ENCODE data around the gene GAGE12E.
"Not testable (repeated sequence)": the region's sequence is repeated elsewhere in the genome, so short reads cannot be mapped to it uniquely, and the experiment has no call there.

GAGE12E gene, protein sequence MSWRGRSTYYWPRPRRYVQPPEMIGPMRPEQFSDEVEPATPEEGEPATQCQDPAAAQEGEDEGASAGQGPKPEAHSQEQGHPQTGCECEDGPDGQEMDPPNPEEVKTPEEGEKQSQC

DNA sequence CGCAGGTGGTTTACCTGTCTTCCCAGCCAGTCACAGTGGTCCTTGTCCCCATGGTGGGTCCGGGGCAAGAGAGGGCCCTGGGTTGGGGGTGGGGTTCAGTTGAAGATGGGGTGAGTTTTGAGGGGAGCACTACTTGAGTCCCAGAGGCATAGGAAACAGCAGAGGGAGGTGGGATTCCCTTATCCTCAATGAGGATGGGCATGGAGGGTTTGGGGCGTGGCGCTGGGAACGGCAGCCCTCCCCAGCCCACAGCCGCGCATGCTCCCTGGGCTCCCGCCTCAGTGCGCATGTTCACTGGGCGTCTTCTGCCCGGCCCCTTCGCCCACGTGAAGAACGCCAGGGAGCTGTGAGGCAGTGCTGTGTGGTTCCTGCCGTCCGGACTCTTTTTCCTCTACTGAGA lies at the start of gene GAGE12E:
Gene GAGE12E (plus strand): TSS at position 301 of the 400 bp plus-strand sequence. CDS start 1,155 bp downstream, outside the sequence.
- not testable (repeated sequence) for DNase-seq (ENCODE audit: low read depth in 2 of 3, low spot score in 2 of 3)

DNA sequence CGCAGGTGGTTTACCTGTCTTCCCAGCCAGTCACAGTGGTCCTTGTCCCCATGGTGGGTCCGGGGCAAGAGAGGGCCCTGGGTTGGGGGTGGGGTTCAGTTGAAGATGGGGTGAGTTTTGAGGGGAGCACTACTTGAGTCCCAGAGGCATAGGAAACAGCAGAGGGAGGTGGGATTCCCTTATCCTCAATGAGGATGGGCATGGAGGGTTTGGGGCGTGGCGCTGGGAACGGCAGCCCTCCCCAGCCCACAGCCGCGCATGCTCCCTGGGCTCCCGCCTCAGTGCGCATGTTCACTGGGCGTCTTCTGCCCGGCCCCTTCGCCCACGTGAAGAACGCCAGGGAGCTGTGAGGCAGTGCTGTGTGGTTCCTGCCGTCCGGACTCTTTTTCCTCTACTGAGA lies 19.2 kb upstream of the GAGE12E start, which contains the start of gene GAGE12C:
Gene GAGE12C (plus strand): TSS at position 301 of the 400 bp plus-strand sequence. CDS start 1,155 bp downstream, outside the sequence.
- DNase-seq (ENCODE audit: low read depth in 2 of 3, low spot score in 2 of 3), result not testable (repeated sequence)

DNA sequence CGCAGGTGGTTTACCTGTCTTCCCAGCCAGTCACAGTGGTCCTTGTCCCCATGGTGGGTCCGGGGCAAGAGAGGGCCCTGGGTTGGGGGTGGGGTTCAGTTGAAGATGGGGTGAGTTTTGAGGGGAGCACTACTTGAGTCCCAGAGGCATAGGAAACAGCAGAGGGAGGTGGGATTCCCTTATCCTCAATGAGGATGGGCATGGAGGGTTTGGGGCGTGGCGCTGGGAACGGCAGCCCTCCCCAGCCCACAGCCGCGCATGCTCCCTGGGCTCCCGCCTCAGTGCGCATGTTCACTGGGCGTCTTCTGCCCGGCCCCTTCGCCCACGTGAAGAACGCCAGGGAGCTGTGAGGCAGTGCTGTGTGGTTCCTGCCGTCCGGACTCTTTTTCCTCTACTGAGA lies 9.7 kb upstream of the GAGE12E start, which contains the start of gene GAGE12D:
Gene GAGE12D (plus strand): TSS at position 301 of the 400 bp plus-strand sequence. CDS start 1,155 bp downstream, outside the sequence.
- not testable (repeated sequence) for DNase-seq (ENCODE audit: low read depth in 2 of 3, low spot score in 2 of 3)

DNA sequence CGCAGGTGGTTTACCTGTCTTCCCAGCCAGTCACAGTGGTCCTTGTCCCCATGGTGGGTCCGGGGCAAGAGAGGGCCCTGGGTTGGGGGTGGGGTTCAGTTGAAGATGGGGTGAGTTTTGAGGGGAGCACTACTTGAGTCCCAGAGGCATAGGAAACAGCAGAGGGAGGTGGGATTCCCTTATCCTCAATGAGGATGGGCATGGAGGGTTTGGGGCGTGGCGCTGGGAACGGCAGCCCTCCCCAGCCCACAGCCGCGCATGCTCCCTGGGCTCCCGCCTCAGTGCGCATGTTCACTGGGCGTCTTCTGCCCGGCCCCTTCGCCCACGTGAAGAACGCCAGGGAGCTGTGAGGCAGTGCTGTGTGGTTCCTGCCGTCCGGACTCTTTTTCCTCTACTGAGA lies 9.5 kb downstream of the GAGE12E start, which contains the start of gene GAGE12F:
Gene GAGE12F (plus strand): TSS at position 301 of the 400 bp plus-strand sequence. CDS start 1,155 bp downstream, outside the sequence.
- not testable (repeated sequence) for DNase-seq (ENCODE audit: low read depth in 2 of 3, low spot score in 2 of 3)

DNA sequence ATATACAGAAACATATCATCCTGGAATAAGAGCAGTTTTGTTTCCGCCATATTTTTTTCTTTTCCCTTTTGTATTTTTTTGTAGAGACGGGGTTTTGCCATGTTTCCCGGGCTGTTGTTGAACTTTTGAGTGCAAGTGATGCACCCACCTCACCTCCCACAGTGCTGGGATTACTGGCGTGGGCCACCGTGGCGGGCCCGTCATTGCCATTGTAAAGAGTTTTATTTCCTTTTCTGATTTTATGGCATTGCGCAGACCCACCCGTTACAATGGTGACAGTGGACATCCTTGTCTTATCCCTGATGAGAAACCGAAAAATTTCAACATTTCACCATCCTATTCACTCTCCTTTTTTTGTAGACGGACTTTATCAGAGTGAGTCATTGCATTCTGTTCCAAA lies 17.6 kb downstream of the GAGE12E start:
- not testable (repeated sequence) for DNase-seq (ENCODE audit: low read depth in 2 of 3, low spot score in 2 of 3)

DNA sequence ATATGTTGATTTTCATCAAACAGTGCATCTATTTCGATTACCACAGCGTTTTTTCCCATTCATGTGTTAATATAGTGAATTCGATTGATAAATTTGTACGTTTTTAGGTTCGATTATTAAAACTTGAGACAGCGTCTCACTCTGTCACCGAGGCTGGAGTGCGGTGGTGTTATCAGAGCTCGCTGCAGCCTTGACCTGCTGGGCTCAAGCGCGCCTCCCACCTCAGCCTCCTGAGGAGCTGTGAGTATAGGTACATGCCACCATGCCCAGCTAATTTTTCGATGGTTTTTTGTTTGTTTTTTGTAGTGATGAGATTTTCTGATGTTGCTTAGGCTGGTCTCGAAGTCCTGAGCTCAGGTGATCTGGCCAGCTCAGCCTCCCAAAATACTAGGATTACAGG lies 18.1 kb downstream of the GAGE12E start:
- not testable (repeated sequence) for DNase-seq (ENCODE audit: low read depth in 2 of 3, low spot score in 2 of 3)

DNA sequence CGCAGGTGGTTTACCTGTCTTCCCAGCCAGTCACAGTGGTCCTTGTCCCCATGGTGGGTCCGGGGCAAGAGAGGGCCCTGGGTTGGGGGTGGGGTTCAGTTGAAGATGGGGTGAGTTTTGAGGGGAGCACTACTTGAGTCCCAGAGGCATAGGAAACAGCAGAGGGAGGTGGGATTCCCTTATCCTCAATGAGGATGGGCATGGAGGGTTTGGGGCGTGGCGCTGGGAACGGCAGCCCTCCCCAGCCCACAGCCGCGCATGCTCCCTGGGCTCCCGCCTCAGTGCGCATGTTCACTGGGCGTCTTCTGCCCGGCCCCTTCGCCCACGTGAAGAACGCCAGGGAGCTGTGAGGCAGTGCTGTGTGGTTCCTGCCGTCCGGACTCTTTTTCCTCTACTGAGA lies 19.0 kb downstream of the GAGE12E start, which contains the start of gene GAGE12G:
Gene GAGE12G (plus strand): TSS at position 301 of the 400 bp plus-strand sequence. CDS start 1,155 bp downstream, outside the sequence.
- DNase-seq (ENCODE audit: low read depth in 2 of 3, low spot score in 2 of 3), result not testable (repeated sequence)

DNA sequence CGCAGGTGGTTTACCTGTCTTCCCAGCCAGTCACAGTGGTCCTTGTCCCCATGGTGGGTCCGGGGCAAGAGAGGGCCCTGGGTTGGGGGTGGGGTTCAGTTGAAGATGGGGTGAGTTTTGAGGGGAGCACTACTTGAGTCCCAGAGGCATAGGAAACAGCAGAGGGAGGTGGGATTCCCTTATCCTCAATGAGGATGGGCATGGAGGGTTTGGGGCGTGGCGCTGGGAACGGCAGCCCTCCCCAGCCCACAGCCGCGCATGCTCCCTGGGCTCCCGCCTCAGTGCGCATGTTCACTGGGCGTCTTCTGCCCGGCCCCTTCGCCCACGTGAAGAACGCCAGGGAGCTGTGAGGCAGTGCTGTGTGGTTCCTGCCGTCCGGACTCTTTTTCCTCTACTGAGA lies 28.6 kb downstream of the GAGE12E start, which contains the start of gene GAGE12H:
Gene GAGE12H (plus strand): TSS at position 301 of the 400 bp plus-strand sequence. CDS start 1,155 bp downstream, outside the sequence.
- DNase-seq (ENCODE audit: low read depth in 2 of 3, low spot score in 2 of 3), result not testable (repeated sequence)

DNA sequence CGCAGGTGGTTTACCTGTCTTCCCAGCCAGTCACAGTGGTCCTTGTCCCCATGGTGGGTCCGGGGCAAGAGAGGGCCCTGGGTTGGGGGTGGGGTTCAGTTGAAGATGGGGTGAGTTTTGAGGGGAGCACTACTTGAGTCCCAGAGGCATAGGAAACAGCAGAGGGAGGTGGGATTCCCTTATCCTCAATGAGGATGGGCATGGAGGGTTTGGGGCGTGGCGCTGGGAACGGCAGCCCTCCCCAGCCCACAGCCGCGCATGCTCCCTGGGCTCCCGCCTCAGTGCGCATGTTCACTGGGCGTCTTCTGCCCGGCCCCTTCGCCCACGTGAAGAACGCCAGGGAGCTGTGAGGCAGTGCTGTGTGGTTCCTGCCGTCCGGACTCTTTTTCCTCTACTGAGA lies 38.1 kb downstream of the GAGE12E start, which contains the start of gene GAGE2A:
Gene GAGE2A (plus strand): TSS at position 301 of the 400 bp plus-strand sequence. CDS start 1,155 bp downstream, outside the sequence.
- DNase-seq (ENCODE audit: low read depth in 2 of 3, low spot score in 2 of 3), result not testable (repeated sequence)

DNA sequence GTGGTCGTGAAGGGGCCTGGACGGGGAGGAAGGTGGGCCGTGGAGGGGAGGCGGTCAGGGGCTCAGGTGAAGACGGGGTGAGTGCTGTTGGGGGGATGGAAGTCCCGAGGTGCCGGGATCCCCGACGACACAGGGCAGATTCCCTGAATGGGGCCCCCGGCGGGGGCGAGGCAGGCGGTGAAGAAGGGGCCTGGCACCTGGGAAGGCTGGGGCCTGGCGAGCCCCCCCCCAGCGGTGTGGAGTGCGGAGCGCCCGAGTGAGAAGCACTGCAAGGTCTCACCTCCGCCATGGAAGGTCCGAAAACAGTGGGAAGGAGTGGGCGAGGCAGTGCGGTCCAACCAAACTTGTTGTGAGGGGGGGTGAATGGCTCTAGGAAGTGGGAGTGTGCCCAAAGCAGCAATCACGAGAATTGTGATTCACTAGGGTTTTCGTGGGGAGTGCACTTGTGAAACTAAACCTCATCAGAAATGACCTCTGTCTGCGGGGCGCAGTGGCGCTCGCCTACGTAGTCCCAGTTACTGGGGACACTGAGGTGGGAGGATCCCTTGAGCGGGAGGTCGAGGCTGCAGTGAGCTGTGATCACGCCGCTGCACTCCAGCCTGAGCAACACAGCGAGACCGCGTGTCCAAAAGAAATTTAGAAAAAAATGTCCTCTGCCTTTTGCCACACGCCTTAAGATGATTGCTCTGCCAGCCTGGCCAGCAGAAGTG lies 38.8 kb downstream of the GAGE12E start:
- not testable (repeated sequence) for DNase-seq (ENCODE audit: low read depth in 2 of 3, low spot score in 2 of 3)

DNA sequence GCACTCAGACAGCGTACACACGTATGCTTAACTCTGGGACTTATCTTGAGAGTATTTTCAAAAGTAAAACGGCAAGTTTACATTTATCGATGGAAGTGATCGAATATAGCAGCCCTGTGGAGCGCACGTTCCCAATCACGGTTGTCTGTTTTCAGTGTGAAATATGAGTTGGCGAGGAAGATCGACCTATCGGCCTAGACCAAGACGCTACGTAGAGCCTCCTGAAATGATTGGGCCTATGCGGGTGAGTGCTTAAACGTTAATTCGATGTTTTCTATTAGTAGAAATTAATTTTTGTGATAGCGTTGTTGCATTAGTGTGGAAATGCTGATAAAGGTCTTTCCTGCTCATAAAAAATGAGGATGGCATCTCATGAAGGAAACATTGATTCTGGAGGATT lies 39.4 kb downstream of the GAGE12E start:
- DNase-seq (ENCODE audit: low read depth in 2 of 3, low spot score in 2 of 3), result not testable (repeated sequence)

DNA sequence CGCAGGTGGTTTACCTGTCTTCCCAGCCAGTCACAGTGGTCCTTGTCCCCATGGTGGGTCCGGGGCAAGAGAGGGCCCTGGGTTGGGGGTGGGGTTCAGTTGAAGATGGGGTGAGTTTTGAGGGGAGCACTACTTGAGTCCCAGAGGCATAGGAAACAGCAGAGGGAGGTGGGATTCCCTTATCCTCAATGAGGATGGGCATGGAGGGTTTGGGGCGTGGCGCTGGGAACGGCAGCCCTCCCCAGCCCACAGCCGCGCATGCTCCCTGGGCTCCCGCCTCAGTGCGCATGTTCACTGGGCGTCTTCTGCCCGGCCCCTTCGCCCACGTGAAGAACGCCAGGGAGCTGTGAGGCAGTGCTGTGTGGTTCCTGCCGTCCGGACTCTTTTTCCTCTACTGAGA lies 47.6 kb downstream of the GAGE12E start, which contains the start of gene GAGE1:
Gene GAGE1 (plus strand): TSS at position 301 of the 400 bp plus-strand sequence. CDS start 1,155 bp downstream, outside the sequence.
- not testable (repeated sequence) for DNase-seq (ENCODE audit: low read depth in 2 of 3, low spot score in 2 of 3)
